Bronchial epithelial cell (primary cell): ENCODE data around the gene IFIT1. TPM values are rescaled to one million over a fixed set of nuclear protein-coding genes. Genes with fewer than 3 reads are reported as not detected.
A peak's percentile ranks its signal among the peaks of the same experiment; 100 is the strongest.

Source experiments
- DNase-seq: peaks from one replicate; pipeline ENCODE4 v3.0.0-alpha.2; 2010; ENCODE audit warnings: low read depth
- FAIRE-seq: peaks from 2 replicates; lab custom pipeline; 2011; peaks lifted over from hg19 to GRCh38; lab: Jason Lieb, UNC
- H3K27me3 ChIP-seq: 2 replicates; pipeline ENCODE4 v1.5.1; 2011; ENCODE audit warnings: low read length; ENCODE audit not compliant: control insufficient read depth, insufficient read depth
- H3K36me3 ChIP-seq: 2 replicates; pipeline ENCODE4 v1.5.1; 2011; ENCODE audit warnings: low read length; ENCODE audit not compliant: control insufficient read depth, insufficient read depth
- H3K4me3 ChIP-seq: 2 replicates; pipeline ENCODE4 v1.5.1; 2011; ENCODE audit warnings: mild to moderate bottlenecking, low read depth, low read length, control low read depth
- CTCF ChIP-seq: IDR thresholded peaks from 2 replicates; pipeline ENCODE4 v1.5.1; 2011; ENCODE audit warnings: mild to moderate bottlenecking, moderate library complexity, low read length, control low read depth, inconsistent platforms; ENCODE audit not compliant: insufficient read depth, severe bottlenecking
- total RNA-seq: library from RNA; depleted of rRNA; stranded (reverse); fragments of >200 nt; gene quantifications from 2 replicates; pipeline ENCODE4 v1.2.1, GENCODE V29; 2014

IFIT1 gene
- total RNA-seq, 1 donor from 2014 or later, result 0.26 TPM

- Histone ChIP-seq H3K4me3 (no peak overlapping the region), H3K27me3 (no peaks in the 10 kb centered on the region), H3K36me3 (no peaks in the 10 kb centered on the region)
- FAIRE-seq (no peak), DNase-seq (peak; percentile 34)
- peak; percentile 49 for TF ChIP-seq CTCF
Measured at GRCh38 chr10:89369156-89370105, 23.0 kb upstream of the IFIT1 start.

- FAIRE-seq (no peak), DNase-seq (no peak)
- Histone ChIP-seq H3K4me3 (no peak overlapping the region), H3K36me3 (no peaks in the 10 kb centered on the region), H3K27me3 (no peaks in the 10 kb centered on the region)
- TF ChIP-seq CTCF, result no peak
Measured at GRCh38 chr10:89371079-89371478, 21.3 kb upstream of the IFIT1 start.

DNA sequence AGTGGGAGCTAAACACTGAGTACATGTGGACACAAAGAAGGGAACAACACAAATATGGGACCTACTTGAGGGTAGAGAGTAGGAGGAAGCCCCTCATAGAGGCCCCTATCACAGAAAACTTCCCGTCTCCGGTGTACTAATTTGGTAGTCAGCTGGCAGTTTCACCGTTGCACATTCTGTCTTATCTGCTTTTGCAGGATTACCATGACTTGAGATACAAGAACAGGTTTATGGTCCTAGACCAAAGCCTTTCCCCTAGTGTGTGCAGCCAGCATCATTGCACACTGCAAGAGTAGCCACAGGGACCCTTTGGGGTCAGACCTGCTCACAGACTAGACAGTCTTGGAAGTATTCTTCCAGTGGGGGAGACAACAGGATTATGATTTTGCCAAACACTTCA, 20.4 kb upstream of the IFIT1 start:
- H3K36me3 ChIP-seq, result no peaks in the 10 kb centered on the region
- DNase-seq (no peak), FAIRE-seq (no peak)
- no peak overlapping the region for H3K4me3 ChIP-seq
- no peaks in the 10 kb centered on the region for H3K27me3 ChIP-seq
- TF ChIP-seq CTCF, result no peak

DNA sequence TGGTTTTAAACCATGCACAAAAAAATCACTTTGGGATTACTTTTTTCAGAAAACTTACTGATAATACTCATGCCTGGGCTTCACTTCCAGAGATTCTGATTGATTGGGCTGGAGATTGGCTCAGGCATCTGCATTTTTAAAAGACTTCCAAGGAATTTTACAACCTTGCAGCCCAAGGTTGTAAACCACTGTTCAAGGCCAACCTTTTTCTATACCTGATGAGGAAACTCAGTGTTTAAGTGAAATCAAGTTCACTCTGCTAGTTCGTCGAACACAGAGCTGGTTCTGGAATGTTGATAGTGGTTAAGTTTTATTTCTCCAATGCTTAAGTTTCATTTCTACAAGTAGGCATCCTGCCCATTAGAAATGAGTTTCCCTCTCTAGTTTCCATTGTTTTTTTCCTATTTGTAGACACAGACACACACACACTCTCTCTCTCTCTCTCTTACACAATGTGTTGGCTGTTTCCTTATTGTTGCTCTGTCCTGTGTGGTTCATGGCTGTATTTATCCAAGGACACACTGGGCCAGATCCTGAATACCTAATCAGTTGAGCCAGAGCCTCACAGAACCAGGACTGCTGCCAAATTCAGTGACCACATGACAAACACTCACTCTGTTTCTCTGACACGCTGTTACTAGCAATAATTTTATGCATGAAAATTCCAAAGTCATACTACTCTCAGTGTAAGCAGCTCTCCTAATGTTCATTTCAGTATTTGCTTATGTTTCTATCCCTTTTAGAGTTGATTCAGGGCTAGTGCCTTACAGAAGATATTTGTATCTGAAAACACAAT, 18.3 kb upstream of the IFIT1 start:
- H3K27me3 ChIP-seq, result no peaks in the 10 kb centered on the region
- no peak for TF ChIP-seq CTCF
- DNase-seq, result peak; percentile 90
- peak; percentile 80 for FAIRE-seq
- H3K36me3 ChIP-seq, result no peaks in the 10 kb centered on the region
- no peak overlapping the region for H3K4me3 ChIP-seq

- no peak for TF ChIP-seq CTCF
- FAIRE-seq (peak; percentile 64), DNase-seq (no peak)
- no peaks in the 10 kb centered on the region for H3K27me3 ChIP-seq
- no peak overlapping the region for H3K4me3 ChIP-seq
- no peaks in the 10 kb centered on the region for H3K36me3 ChIP-seq
Measured at GRCh38 chr10:89374713-89375141, 17.7 kb upstream of the IFIT1 start.
